NT2/D1 (cell line): ENCODE data around the gene SAA1.

ENCODE experiments used
- SUZ12 ChIP-seq: IDR thresholded peaks from 2 replicates; pipeline ENCODE4 v1.6.1; 2011; ENCODE audit not compliant: insufficient read length, insufficient read depth; ENCODE audit errors: extremely low read depth
- YY1 ChIP-seq: IDR thresholded peaks from 2 replicates; pipeline ENCODE4 v1.6.1; 2011; ENCODE audit not compliant: insufficient read length, insufficient read depth
- ZNF274 ChIP-seq: IDR thresholded peaks from 2 replicates; pipeline ENCODE4 v1.6.1; 2011; ENCODE audit warnings: mild to moderate bottlenecking, low read depth, low read length

GRCh38 chr11:18312012-18312411 is 45.9 kb downstream of the SAA1 start:
- TF ChIP-seq SUZ12: no peak
- no peak for TF ChIP-seq YY1
- TF ChIP-seq ZNF274: no peak
